ENCODE results near the gene IL17A. TPM values are rescaled to one million over a fixed set of nuclear protein-coding genes. Genes with fewer than 3 reads are reported as not detected.

The IL17A gene
- not detected in 2 replicates for total RNA-seq (2014; rRNA removed; shearing (Covaris generic))

DNA sequence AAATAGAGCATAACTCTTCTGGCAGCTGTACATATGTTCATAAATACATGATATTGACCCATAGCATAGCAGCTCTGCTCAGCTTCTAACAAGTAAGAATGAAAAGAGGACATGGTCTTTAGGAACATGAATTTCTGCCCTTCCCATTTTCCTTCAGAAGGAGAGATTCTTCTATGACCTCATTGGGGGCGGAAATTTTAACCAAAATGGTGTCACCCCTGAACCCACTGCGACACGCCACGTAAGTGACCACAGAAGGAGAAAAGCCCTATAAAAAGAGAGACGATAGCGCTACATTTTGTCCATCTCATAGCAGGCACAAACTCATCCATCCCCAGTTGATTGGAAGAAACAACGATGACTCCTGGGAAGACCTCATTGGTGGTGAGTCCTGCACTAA, at the start of gene IL17A:
TSS of gene IL17A (plus strand) at position 301 of the 400 bp plus-strand sequence. CDS start at position 358, 57 bp downstream.
- no peak for DNase-seq (ENCODE audit: low read depth)

DNA sequence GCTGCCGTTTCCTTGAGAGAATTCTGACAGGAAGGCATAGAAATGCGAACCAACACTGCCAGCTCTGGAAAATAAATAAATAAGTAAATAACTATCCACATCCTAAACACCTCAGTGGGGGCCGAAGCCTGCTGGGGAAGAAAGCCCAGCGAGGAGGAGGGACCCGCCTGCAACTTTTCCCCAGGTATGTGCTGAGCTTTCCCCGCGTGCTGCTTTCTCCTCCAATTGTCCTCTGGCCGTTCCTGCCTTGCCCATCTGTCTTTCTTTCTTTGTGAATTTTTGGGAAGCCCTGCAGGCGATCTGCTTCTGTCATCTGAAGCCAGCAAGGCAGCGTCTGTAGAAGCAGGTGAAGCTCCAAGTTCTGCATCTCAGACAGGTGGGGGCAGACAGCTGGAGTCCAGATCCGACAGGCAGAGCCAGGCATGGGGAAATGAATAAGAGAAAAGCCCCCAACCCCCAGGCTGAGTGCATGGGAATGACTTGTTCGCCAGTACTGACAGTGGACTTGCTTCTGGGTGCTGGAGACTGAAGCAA, 49.2 kb upstream of the IL17A start:
- DNase-seq (ENCODE audit: low read depth): no peak

DNA sequence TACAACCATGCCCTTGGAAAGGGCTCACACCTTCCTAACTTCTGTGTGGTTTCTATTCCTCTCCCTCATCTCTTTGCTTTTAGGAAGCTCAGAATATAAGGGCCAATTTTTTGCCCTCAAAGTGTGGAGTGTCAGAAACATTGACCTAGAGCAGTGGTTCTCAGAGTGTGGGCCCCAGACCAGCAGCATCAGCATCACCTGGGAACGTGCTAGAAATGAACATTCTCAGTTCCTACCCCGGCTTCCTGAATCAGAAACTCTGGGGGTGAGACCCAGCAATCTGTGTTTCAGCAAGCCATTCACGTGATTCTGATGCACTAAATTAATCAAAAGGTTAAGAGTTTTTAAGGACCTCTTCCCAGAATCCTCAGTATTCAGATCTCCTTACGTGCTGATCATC, 47.9 kb upstream of the IL17A start:
- no peak for DNase-seq (ENCODE audit: low read depth)

DNA sequence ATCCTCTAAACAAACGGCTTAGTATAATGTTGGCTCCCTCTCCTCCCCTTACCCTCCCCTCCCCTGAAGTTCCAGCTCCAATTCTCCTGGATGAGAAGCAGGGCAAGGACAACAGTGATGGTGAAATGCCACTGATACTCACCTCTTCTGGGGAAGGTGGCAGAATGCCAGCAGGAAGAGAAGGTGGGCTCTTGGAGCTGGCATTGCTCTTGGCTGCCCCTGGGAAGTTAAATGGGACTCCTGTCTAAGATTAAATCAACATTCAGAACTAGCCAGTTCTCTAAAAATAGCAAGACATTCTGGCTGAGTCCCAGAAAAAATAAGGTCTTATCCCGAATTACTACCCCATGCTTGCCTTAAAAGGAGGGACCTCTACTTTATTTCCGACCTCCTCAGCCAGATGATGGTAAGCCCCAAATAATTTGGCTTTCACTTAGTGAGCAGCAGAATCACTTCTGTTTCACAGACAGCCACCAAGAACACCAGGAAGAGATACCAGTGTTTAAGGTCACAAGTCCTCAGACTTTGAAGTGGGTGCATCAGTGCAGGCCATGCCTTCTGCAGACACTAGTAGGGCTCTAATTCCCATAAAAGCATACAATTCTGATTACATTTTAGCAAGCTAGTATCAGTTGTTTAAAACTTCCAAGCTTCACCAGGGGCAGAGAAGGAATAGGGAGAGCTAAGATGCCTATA, 46.0 kb upstream of the IL17A start:
- no peak for DNase-seq (ENCODE audit: low read depth)

DNA sequence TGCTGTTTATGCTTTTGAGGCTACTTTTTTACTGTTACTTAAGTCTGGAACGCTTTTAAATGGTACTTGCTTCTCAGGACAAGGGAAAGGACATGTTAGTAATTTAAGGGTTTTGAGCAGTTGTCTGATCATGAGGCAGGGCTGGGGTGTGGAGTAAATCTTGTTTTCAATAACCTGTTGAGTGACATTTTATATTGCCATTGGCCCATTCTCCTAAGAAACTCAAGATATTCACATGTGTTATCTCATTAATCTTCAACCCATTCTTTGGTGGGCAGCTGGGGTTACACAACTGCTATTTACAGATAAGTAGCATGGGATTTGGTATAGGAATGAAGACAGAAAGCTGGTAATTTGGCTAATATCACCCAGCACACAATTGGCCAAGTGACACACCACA, 44.6 kb upstream of the IL17A start:
- DNase-seq (ENCODE audit: low read depth): no peak

DNA sequence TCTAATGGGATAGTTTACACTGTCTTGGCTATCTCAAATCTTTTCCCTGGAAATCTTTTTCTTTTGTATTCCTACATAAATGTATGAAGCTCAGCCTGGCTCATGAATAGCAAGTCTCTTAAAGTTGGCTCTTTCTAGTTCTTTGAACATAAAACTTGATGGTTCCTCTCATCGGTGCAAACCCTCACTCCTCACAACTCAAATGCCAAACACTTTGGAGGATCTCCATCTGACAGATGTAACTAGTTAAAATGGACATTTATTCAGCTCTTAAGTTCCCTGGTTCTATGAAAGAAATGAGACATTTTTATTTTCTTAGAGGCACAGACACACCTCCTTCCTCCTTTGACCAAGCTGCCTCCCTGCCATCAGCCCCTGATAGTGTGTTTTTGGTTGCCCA, 43.6 kb upstream of the IL17A start:
- no peak for DNase-seq (ENCODE audit: low read depth)

DNA sequence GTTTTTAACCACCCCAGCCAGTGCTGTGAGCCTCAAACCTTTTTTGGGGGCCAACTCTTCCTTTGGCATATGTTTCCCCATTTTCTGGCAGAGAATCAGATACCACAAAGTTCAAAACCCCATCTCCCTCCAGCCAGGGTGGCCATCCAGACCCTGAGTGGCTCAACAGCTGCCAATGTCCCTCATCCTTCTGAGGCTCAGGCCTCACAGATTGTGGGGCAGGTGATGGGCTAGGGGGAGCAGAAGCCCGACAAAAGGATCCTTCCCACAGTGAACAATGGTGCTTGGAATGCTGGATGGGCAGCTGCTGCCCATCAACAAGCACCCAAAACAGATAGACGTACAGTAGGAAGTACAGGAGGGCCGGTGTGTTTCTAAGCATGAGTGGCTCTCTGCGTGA, 42.6 kb upstream of the IL17A start:
- no peak for DNase-seq (ENCODE audit: low read depth)

DNA sequence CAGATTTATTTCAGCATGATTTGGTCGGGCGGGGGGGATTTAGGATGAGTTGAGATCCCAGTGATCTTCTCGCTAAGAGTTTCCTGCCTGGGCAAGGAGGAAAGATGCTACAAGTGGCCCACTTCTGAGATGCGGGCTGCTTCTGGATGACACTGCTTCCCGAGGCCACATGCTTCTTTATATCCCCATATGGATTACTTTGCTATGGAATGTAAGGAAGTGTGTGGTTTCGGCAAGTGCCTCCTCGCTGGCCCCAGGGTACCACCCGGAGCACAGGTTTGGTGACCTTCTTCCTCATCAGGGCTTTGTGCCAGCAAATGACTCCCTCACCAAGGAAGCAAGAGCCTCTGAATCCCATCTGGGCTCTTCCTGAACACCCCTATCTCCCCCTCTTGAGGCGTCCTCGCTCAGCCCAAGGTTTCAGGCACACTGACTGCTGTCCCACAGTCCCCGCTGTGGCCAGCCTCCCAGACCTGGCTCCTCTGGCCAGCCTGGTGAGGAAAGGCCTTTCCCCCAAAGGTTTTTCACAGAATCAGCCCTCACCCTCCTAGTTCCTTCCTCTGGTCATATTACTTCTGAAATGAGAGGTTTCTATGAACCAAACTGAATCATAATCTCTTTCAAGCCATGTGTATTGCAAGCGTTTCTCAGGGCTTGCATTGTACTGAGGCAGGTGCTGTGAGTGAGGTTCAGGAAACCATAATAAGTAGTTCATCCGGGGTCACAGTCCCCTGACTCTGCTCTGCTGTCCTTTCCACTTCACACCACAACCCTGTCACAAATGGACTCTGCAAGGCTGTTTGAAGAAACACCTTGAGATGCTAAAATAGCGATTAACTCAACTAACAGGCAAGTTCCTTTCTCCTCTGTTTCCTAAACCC, 41.7 kb upstream of the IL17A start:
- DNase-seq (ENCODE audit: low read depth): no peak

DNA sequence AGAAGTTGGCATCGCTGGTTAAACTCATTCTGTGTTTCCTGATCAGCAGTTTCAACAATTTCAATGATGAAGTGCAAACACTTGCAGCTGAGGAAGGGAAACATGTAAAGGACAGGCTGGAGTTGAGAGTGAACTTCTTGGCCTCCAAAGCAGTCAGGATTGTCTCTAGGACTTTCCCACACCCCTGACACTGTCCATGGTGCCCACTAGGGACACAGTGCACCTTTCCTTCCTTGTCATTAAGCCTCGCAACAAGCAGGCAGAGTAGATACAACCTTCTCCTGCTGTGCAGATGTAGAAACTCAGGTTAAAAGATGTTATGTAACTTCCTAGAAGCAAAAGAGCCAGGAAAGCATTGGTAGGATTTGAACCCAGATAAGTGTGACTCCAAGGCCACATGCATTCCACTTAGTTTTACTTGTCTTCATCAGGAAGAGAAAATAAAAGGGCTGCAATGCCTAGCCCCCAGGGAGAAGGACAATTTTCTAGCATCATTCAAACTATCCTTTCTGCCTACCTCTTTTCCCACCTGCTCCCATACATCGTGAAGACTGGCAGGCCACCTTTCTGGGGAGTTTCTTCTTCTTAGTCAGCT, 39.2 kb upstream of the IL17A start:
- no peak for DNase-seq (ENCODE audit: low read depth)

DNA sequence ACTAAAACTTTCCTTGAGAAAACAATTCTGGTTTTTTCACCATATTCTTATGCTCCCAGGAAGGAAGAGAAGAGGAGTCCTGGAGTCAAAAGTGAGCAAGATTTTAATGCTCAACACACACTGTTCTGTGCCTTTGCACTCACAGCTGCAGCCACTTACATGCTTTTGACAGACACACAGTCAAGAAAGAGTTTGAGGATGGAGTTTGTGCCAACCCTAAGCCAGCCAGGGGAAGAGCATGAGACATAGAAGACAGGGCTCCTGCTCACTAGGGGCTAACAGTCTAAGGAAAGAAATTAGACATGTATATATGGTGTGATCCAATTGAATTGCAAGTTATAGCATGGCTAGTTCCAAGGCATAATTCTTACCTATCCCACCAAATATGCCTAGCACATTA, 37.1 kb upstream of the IL17A start:
- DNase-seq (ENCODE audit: low read depth): no peak

DNA sequence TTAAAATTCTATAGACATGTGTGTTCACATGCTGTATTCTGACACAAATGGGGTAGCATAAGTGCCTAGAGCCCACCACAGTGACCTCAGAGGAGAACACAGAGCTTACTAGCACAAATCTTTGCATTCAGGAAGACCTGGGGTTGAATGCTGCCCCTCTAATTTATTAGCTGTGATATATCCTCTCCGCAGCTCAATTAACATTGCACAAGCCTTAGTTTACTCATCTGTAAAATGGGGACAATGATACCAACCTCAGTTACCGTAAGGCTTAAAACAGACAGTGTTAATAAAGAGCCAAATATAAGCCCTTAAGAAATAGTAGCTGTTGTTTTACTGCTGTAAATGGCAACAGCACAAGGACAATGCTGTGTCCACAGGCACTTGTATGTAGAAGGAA, 36.2 kb upstream of the IL17A start:
- DNase-seq (ENCODE audit: low read depth): no peak

DNA sequence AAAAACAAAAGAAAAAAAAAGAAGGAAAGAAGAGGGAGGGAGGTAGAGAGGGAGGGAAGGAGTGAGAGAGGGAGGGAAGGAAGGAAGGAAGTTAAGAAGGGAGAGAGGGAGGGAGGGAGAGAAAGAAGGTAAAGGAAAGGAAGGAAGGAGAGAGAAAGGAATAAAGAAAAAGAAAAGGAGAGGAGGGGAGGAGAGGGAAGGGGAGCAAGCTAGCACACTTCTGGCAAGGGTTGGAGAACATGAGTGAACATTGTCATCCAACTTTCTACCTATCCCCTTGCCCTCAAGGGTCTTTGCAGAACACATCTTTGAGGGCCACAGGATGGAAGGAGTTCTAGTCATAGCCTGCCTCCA, 34.1 kb upstream of the IL17A start:
- DNase-seq (ENCODE audit: low read depth): no peak

DNA sequence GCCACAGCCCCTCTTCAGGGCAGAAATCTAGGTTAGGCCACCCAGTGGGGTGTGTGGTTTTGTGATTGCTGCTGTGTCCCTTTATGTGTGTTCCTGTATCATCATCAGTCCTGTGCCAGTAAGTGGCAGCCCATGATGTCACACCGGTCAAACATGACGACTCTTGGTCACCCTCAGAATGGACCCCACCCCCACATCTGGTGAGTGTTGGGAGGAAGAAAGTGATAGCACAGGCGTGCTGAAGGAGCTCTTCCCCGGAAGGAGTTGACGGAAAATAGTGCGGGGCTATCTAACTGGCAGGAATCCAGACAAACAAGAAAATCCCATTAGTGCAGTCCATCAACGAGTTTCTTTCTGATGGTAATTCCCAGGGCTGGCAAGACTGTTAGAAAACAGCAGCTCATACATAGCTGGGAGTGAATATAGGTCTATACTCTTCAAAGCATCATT, 33.4 kb upstream of the IL17A start:
- DNase-seq (ENCODE audit: low read depth): no peak

DNA sequence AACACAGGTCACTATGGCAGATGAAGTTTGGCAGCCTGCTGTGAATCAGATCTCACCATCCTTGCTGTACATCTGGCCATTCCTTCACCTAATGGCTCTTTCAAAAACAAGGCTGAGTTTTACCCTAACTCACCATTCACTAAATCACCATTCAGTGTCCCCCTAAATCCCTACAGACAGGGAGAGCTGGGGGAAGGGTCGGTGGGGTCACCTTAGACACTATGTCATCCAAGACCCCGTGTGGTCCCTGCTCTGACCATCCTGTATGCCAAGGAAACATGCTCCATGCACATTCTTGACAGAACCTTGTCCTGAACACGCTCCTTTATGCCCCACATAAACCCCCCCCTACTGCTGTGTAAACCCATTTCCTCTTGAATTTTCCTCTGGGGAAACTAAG, 31.8 kb upstream of the IL17A start:
- DNase-seq (ENCODE audit: low read depth): no peak

DNA sequence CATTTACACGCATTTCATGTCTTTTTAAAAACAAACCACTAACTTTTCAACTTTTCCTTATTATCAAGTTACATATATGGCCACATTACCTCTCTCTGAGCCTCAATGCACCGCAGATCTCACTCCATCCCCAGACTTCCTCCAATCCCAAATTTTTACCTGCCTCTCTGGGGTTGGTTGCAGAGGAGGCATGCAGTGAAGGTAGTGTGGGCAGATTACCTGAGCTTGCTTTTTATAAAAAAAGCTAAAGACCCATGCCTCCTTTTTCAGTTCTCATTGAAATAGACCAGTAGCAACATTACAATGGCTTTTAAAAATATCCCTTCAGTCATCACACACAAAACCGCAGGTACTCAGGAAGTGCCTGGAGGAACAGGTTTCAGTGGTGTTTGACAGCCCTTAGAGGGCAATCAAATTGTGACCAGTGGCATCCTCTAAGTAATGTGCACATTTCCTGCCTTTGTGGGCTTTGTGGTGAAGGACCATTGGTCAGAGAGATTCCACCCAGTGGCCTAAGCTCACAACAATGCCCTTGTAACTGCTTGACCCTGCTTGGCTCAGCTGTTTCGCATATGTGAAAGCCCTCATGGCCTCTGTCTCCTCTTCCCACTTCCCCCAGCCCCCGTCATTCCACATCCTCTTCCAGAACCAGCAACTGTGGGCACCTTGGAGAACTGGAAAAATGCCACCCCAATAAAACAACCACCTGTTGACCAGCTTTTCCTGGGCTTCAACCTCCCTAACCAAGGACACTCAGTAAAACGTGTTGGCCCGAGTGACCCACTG, 30.2 kb upstream of the IL17A start:
- peak; percentile 71 for DNase-seq (ENCODE audit: low read depth)

DNA sequence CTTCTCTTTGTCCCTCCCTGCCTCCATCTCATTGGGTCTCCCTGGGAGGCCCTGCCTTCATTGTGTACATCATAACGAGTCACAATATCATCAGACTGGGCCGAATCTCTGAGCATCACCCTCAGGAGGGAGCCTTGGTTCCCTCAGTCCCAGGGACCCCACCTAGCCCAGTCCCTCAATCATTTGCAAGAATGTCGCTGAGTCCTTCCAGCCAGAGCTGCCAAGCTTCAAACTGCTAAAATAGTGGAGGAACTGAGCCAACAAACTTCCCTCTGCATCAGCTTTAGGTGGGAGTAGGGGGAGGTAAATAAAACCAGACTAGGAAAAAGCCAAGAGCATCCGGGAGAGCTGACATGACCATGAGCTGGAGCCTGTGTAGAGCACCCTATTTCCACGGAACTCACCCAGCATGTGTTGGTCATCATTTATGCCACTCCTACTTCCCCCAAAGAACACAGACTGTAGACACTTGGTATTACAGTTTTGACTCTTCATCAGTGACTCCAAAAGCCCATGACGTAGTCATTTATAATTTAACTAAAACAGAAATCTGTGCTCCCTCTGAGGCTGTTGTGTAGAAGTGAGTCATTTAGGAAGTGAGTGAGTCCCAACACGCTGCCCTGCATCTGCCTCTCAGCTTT, 28.8 kb upstream of the IL17A start:
- DNase-seq (ENCODE audit: low read depth): peak; percentile 57

DNA sequence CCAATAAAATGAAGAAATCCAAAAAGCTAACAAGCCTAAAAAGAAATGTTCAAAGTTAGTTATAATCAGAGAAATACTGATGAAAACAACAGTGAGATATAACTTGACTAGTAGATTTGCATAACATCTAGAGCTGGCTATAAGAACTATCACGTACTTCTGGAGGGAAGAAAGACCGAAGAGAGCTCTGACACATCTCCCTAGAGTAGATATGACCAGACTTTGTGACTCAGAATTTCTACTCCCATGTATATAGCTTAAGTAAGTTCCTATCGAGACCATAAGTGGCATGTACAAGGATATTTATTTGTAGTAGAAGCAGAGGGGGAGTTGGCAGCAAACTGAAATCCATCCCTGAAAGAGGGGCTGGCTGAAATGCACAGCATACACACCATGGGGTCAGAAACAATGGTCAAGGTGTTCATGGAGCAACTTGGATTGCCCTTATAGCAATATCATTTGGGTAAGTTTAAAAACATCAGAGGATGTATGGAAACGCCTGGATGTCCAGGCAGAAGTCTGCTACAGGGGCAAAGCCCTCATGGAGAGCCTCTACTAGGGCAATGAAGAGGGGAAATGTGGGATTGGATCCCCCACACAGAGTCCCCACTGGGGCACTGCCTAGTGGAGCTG, 25.6 kb upstream of the IL17A start:
- no peak for DNase-seq (ENCODE audit: low read depth)

DNA sequence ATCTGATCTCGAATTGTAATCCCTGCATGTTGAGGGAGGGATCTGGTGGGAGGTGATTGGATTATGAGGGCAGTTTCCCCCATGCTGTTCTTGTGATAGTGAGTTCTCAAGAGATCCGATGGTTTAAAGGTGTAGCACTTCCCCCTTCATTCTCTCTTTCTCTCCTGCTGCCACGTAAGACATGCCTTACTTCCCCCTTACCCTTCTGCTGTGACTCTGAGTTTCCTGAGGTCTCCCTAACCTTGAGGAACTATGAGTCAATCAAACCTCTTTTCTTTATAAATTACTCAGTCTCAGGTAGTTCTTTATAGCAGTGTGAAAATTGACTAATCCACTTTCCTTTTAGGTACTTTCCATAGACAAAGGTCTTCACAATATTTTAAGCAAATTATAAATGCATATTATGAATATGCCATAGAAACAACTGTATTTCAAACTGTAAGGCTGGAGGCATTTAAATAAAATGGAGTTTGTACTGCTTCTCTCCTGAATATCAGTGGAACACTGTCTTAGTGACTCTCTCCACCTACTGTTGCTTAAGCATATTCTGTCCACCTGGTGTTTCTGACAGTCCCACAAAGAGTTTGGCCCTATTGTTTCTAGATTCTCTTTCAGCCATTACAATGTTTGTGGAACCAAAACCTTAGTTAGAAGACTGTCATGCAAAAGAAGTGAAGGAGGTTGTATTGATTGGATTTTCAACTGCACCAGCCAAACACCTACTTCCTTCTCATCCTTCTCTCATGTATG, 24.3 kb upstream of the IL17A start:
- DNase-seq (ENCODE audit: low read depth): no peak

DNA sequence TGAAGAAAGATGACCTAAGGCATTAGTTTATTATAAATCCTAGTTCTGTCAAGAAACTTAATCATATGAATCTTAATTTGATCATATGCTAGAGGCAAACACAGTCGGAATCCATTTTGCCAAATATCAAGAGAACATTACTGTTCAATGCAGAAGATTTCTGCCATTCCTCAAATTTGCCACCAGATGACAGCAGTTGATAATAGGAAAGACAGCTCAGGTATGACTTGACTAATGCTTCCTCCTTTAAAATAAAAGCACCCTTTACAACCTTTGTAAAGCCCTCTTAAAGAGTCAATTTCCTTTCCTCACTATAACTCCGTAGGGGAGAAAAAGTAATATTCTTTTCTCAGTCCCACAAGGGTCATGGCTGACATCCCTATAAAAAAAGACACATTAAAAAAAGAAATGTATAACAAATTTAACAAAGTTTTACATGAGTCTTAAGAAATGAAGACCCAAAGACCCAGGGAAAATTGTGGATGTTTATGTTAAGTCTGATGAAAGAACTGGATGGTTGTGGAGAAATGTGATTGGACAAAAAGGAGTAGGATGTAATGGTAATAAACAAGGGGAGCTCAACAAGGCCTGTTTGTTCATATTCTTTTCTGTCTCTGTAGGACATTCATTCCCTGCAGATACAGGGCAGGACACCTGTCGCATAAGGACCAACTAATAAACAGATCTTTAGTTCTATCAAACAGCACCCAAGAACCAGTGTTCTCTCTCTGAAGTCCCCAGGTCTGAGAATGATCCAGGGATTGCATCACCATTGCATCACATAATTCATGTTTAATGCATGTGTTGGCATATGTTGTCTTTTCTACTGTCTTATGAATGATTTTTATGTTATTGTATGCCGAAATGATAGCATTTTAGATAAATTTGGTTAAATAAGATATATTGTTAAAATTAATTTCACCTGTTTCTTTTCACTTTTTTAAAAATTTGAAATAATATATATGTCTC, 23.0 kb upstream of the IL17A start:
- DNase-seq (ENCODE audit: low read depth): peak; percentile 24

Measured in Daoy (cell line).